ENCODE data around the gene CACNA1A. TPM values are rescaled to one million over a fixed set of nuclear protein-coding genes. Genes with fewer than 3 reads are reported as not detected.

CACNA1A gene
- total RNA-seq, 1 donor from 2014 or later, result 0.44 TPM

DNA sequence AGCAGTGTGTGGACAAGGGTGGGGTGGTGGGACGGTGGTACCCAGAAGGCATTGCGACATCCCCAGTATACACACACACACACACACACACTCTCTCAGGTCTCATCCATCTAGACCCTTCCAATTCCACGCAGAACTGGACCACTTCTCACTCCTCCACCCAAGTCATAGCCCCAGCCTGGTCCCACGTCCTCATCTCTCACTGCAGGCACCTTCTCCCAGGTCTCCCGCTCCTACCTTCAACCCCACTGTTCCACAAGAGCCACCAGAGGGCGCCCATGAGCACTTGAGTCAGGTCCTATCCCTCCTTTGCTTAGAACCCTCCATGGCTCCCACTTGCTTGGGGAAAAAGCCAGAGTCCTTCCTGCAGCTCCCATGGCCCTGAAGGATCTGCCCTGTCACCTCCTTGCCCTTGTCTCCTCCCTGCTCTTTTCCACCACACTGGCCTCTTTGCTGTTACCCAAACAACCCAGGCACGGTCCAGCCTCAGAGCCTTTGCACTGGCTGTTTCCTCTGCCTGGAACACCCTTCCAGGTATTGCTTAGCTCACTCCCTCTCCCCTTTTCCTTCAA, 293.4 kb downstream of the CACNA1A start:
- Histone ChIP-seq H3K36me3 (no peaks in the 10 kb centered on the region), H3K4me1 (no peaks in the 10 kb centered on the region), H3K4me3 (no peak overlapping the region), H3K9me3 (replicated peaks) (no peaks in the 10 kb centered on the region), H3K27me3 (ENCODE audit: low read depth) (no peaks in the 10 kb centered on the region), H3K27ac (replicated peaks) (no peak overlapping the region)
- DNase-seq, result peak; percentile 50
- TF ChIP-seq, protein P1, sequence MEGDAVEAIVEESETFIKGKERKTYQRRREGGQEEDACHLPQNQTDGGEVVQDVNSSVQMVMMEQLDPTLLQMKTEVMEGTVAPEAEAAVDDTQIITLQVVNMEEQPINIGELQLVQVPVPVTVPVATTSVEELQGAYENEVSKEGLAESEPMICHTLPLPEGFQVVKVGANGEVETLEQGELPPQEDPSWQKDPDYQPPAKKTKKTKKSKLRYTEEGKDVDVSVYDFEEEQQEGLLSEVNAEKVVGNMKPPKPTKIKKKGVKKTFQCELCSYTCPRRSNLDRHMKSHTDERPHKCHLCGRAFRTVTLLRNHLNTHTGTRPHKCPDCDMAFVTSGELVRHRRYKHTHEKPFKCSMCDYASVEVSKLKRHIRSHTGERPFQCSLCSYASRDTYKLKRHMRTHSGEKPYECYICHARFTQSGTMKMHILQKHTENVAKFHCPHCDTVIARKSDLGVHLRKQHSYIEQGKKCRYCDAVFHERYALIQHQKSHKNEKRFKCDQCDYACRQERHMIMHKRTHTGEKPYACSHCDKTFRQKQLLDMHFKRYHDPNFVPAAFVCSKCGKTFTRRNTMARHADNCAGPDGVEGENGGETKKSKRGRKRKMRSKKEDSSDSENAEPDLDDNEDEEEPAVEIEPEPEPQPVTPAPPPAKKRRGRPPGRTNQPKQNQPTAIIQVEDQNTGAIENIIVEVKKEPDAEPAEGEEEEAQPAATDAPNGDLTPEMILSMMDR (IDR thresholded peaks at IDR 0.05; ENCODE audit: borderline replicate concordance), result peak; percentile 60
- intact Hi-C loops (cut with micrococcal nuclease), result no loop called here

DNA sequence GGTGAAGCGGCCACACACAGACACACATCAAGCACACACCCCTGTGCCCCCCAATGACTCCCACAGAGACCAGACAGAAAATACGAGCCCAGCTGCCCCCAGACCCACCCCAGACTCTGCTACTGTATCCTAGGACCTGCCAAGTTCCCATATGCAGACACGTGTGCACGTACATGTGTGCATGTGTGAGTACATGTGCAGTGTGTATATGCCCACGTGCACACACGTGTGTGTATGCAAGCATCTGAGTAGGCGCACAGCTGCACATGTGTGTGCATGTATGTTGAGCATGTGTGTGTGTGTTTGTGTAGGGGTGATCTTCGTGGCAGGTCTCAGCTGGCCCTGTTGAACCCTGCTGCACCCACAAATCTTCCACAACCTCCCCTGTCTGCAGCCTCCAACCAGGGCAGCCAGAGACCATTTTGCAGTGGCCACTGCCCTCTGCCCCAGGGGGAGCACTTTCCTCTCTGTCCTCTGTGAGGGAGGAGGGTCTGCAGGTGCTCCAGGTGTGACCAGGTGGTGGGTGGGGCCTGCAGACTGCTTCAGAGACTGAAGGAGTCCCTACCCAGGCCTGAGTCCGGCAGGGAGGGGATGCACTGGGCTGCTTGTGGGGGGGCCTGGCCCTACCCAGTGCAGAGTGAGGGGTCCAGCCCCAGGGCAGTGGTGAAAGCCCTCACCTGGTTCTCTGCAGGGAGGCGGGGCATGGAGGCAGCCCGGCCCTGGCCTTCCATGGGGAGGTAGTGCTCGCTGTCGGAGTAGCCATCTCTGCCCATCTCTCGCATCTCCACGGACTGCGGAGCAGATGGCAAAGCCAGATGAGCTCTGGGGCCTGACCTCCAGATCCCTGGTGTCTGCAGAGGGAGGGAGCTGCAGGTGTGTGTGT, 294.6 kb downstream of the CACNA1A start:
- Histone ChIP-seq H3K4me1 (peaks cover 4% of the 10 kb centered on the region), H3K27ac (replicated peaks) (no peak overlapping the region), H3K27me3 (ENCODE audit: low read depth) (no peaks in the 10 kb centered on the region), H3K9me3 (replicated peaks) (no peaks in the 10 kb centered on the region), H3K36me3 (no peaks in the 10 kb centered on the region), H3K4me3 (no peak overlapping the region)
- no peak for DNase-seq
- TF ChIP-seq, protein P1 (IDR thresholded peaks at IDR 0.05; ENCODE audit: borderline replicate concordance), result no peak
- intact Hi-C loops (cut with micrococcal nuclease), result no loop called here

DNA sequence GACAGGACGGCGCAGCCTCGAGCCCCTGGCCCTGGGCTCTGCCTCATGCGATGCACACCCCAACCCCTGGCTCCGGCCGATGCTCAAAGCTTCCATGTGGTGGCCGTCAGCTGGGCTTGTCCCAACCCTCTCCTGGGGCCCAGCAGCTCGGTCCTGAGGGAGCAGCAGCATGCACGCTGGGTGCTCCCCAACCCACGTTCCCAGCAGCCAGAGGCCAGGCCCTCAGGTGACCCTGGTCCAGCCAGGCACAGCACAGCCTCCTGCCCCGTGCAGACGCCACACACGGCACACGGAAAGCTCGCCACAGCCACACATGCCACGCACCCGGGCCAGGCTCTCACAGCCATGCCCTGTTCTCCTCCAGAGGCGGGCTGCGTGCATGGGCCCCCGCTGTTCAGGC, 295.3 kb downstream of the CACNA1A start:
- no peaks in the 10 kb centered on the region for H3K9me3 ChIP-seq (replicated peaks)
- TF ChIP-seq, protein P1 (IDR thresholded peaks at IDR 0.05; ENCODE audit: borderline replicate concordance), result no peak
- intact Hi-C loops (cut with micrococcal nuclease), result no loop called here
- no peak for DNase-seq
- H3K27ac ChIP-seq (replicated peaks), result no peak overlapping the region
- peaks cover 4% of the 10 kb centered on the region for H3K4me1 ChIP-seq
- H3K4me3 ChIP-seq, result no peak overlapping the region
- H3K27me3 ChIP-seq (ENCODE audit: low read depth), result no peaks in the 10 kb centered on the region
- no peaks in the 10 kb centered on the region for H3K36me3 ChIP-seq

DNA sequence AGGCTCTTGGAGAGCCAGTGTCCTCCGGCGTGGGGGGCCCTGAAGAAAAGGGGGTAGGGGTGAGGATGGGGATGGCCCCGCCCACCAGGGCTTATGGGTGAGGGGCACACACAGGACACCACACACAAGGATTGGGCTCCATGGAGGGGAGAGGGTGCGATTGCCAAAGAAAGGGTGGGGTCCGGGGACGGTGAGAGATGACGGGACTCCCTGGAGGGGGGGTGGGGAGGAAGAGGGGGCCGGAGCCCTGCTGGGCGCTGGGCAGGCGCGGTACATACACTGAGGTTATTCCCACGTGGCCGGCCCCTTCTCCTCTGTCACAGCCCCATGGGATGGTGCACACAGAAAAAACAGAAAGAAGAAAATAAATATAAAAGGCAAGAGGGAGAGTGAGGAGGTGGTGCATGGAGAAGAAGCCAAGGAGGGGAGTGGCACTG, 295.9 kb downstream of the CACNA1A start:
- Histone ChIP-seq H3K4me1 (peaks cover 4% of the 10 kb centered on the region), H3K4me3 (no peak overlapping the region), H3K27me3 (ENCODE audit: low read depth) (no peaks in the 10 kb centered on the region), H3K27ac (replicated peaks) (no peak overlapping the region), H3K36me3 (no peaks in the 10 kb centered on the region), H3K9me3 (replicated peaks) (no peaks in the 10 kb centered on the region)
- TF ChIP-seq, protein P1 (IDR thresholded peaks at IDR 0.05; ENCODE audit: borderline replicate concordance), result no peak
- DNase-seq, result no peak
- intact Hi-C loops (cut with micrococcal nuclease), result no loop called here

DNA sequence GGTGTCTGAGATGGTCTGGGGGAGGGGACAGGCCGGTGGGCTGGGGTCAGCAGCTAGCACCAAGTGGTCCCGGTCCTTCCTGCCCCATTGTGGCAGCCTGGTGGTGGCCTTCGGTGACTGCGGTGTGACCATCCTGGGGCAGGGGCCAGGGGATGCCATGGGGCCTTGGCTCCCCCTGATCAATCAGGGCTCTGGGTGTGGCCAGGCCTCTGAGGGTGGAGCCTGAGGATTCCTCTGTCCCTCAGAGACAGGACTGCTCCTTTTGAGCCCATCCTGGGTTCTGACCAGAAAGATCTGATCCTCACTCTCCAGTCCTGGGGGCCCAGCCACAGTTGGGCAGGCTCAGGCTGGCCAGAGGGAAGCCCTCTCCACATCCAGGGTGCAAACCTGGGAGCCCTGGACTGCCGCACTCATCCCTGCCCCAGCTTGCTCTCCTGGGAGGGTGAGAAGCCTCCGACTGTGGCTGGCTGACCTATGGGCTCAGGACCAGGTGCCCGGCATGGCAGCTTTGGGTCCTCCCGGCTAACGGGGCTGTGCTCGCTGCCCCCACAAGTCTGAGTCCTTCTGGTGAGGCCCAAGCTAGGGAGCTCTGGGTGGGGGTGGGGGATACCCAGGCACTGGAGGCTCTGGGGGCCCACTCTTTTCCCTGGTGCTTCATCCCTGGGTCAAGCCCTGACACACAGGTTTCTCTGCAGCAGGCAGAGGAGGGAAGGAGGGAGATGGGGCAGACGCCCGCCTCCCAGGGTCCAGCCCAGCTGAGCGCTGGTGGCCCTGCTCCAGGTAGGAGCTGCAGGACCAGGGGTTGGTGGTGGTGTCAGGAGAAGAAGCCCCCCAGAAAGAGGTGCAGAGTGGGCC, 296.6 kb downstream of the CACNA1A start:
- Histone ChIP-seq H3K27ac (replicated peaks) (no peak overlapping the region), H3K27me3 (ENCODE audit: low read depth) (no peaks in the 10 kb centered on the region), H3K4me3 (no peak overlapping the region), H3K4me1 (peaks cover 4% of the 10 kb centered on the region), H3K36me3 (no peaks in the 10 kb centered on the region), H3K9me3 (replicated peaks) (no peaks in the 10 kb centered on the region)
- TF ChIP-seq, protein P1 (IDR thresholded peaks at IDR 0.05; ENCODE audit: borderline replicate concordance), result no peak
- DNase-seq, result no peak
- intact Hi-C loops (cut with micrococcal nuclease), result no loop called here

All from left ventricle myocardium inferior (tissue), 1 donor.